Testis (tissue), 5 donors: ENCODE data around the gene MYO15B. TPM values are rescaled to one million over a fixed set of nuclear protein-coding genes. Genes with fewer than 3 reads are reported as not detected.

ENCODE experiments used
- DNase-seq: peaks from one replicate; pipeline ENCODE4 v3.0.0-alpha.2; 2019
- H3K27ac ChIP-seq, 2 donors: fragments of 200-600 bp; sonication (generic); one replicate each; pipeline ENCODE4 v1.5.1; 2019
- H3K27me3 ChIP-seq: fragments of 200-600 bp; sonication (generic); one replicate; pipeline ENCODE4 v1.5.1; 2019
- H3K36me3 ChIP-seq: fragments of 200-600 bp; sonication (generic); one replicate; pipeline ENCODE4 v1.5.1; 2017; ENCODE audit warnings: low read depth; ENCODE audit errors: missing control alignments
- H3K4me1 ChIP-seq: fragments of 200-600 bp; sonication (generic); one replicate; pipeline ENCODE4 v1.5.1; 2019
- H3K4me3 ChIP-seq, 2 donors: fragments of 200-600 bp; sonication (generic); one replicate each; pipeline ENCODE4 v1.5.1; 2017 to 2019
- H3K9me3 ChIP-seq: fragments of 200-600 bp; sonication (generic); one replicate; pipeline ENCODE4 v1.5.1; 2017
- CTCF ChIP-seq, 3 experiments: fragments of 450-650 bp in 2 of 3; fragments of 200-600 bp in 1 of 3; sonication (generic) in 1 of 3; IDR thresholded peaks; one replicate each; pipeline ENCODE4 v1.5.1; 2016 to 2019; ENCODE audit warnings: antibody characterized with exemption in 3 of 3, mild to moderate bottlenecking in 2 of 3, moderate library complexity in 1 of 3
- POLR2A ChIP-seq: fragments of 450-650 bp; IDR thresholded peaks from one replicate; pipeline ENCODE4 v1.6.1; 2017; ENCODE audit warnings: antibody characterized with exemption, mild to moderate bottlenecking, moderate library complexity
- WGBS, 2 donors: methylation state at CpG; one replicate each; pipeline ENCODE4 v1.1.5; 2018; 5-methylcytosine and 5-hydroxymethylcytosine counted together
- intact Hi-C: fragments of 100-400 bp; cut with DNase I; formaldehyde crosslinking; loops from one replicate; pipeline ENCODE4 v1.15.1; 2023; ENCODE audit warnings: low total_unique reads
- long read RNA-seq, 2 donors: transcript quantifications; one replicate each; lab custom pipeline, GENCODE V29; 2026
- polyA plus RNA-seq: library from polyadenylated mRNA; stranded (reverse); fragments of 350-450 nt; fragmentation: Illumina TruSeq; extraction: RNeasy Lipid Tissue Mini Kit (QIAGEN cat#74804); gene quantifications from one replicate; pipeline ENCODE4 v1.2.3, GENCODE V29; 2014; ENCODE audit warnings: low read depth, low replicate concordance; ENCODE audit not compliant: insufficient read depth
- total RNA-seq, 2 donors: library from RNA; depleted of rRNA; stranded (reverse); fragments of >200 nt; gene quantifications; one replicate each; pipeline ENCODE4 v1.2.3, GENCODE V29; 2016

Gene MYO15B
- 100 to 1,000 TPM; 139 to 142 TPM for total RNA-seq
- 70.4 TPM for polyA plus RNA-seq
- long read RNA-seq, donor 1, partial matches to known transcripts = 5 of 9 reads
- long read RNA-seq, donor 1, other reads (novel, unspliced or antisense) = 0 of 9 reads
- long read RNA-seq, donor 2, partial matches to known transcripts = 0 of 1 reads
- long read RNA-seq, donor 2, other reads (novel, unspliced or antisense) = 0 of 1 reads

GRCh38 chr17:75587675-75588595 lies at the start of gene MYO15B:
TSS of gene MYO15B (plus strand) at chr17:75587800. CDS start at chr17:75588058, 258 bp downstream.
- intact Hi-C loops = no loop called here
- peak within 1 kb of the TSS; percentile 68 to 77 for H3K4me3 ChIP-seq
- no peaks in the 10 kb centered on the region for H3K36me3 ChIP-seq
- no peak for TF ChIP-seq POLR2A
- peak; percentile 24 to 44 (median 42) for TF ChIP-seq CTCF (IDR thresholded peaks at IDR 0.05)
- H3K4me1 ChIP-seq = peaks cover 14% of the 10 kb centered on the region
- 1 to 6% methylated on average over 12 to 78 of the region's 82 CpGs for WGBS, 2 donors
- H3K27me3 ChIP-seq = no peaks in the 10 kb centered on the region
- no peaks in the 10 kb centered on the region for H3K9me3 ChIP-seq
- peak within 1 kb of the TSS; percentile 76 to 94 for H3K27ac ChIP-seq
- DNase-seq = peak; percentile 66

GRCh38 chr17:75539967-75540729 lies 47.5 kb upstream of the MYO15B start:
- H3K4me1 ChIP-seq = no peaks in the 10 kb centered on the region
- no peak overlapping the region for H3K4me3 ChIP-seq
- 76 to 89% methylated on average over 12 to 13 of the region's 13 CpGs for WGBS, 2 donors
- no peaks in the 10 kb centered on the region for H3K27me3 ChIP-seq
- intact Hi-C loops = no loop called here
- H3K36me3 ChIP-seq = no peaks in the 10 kb centered on the region
- no peak for TF ChIP-seq POLR2A
- TF ChIP-seq CTCF (IDR thresholded peaks at IDR 0.05) = no peak
- H3K27ac ChIP-seq = no peak overlapping the region
- H3K9me3 ChIP-seq = no peaks in the 10 kb centered on the region
- no peak for DNase-seq

- Histone ChIP-seq H3K27me3 (no peaks in the 10 kb centered on the region), H3K27ac (no peak overlapping the region), H3K4me3 (no peak overlapping the region), H3K9me3 (no peaks in the 10 kb centered on the region), H3K4me1 (no peaks in the 10 kb centered on the region), H3K36me3 (no peaks in the 10 kb centered on the region)
- intact Hi-C loops = no loop called here
- DNase-seq = no peak
- TF ChIP-seq POLR2A = no peak
- TF ChIP-seq CTCF (IDR thresholded peaks at IDR 0.05) = no peak
- WGBS, 2 donors = 60 to 68% methylated on average over 4 of the region's 4 CpGs
These were observed 46.6 kb upstream of the MYO15B start for GRCh38 chr17:75540923-75541503.

GRCh38 chr17:75542229-75542628 lies 45.4 kb upstream of the MYO15B start:
- Histone ChIP-seq H3K36me3 (no peaks in the 10 kb centered on the region), H3K4me1 (no peaks in the 10 kb centered on the region), H3K27ac (no peak overlapping the region), H3K4me3 (no peak overlapping the region), H3K27me3 (no peaks in the 10 kb centered on the region), H3K9me3 (no peaks in the 10 kb centered on the region)
- intact Hi-C loops = no loop called here
- DNase-seq = no peak
- 93 to 98% methylated on average over 7 to 8 of the region's 8 CpGs for WGBS, 2 donors
- TF ChIP-seq CTCF (IDR thresholded peaks at IDR 0.05) (no peak), POLR2A (no peak)
